Activated CD4-positive, alpha-beta memory T cell treated with anti-CD3 and anti-CD28 coated beads, Interleukin-2, amount 10 ng/mL, durations not matched to agents 7 days and 5 days (primary cell): ENCODE results near the gene FUT8. TPM values are rescaled to one million over a fixed set of nuclear protein-coding genes. Genes with fewer than 3 reads are reported as not detected.

Experiments
- CTCF ChIA-PET: fragments of 350-600 bp; sonication (Branson Sonifier 250); formaldehyde crosslinking; loops from one replicate; lab custom pipeline; 2021; ENCODE audit warnings: antibody characterized with exemption, inconsistent platforms; lab: Charles Lee
- POLR2A ChIA-PET: fragments of 350-600 bp; sonication (Branson Sonifier 250); formaldehyde crosslinking; loops from one replicate; lab custom pipeline; 2021; ENCODE audit warnings: antibody characterized with exemption; lab: Charles Lee
- DNase-seq: peaks from one replicate; pipeline ENCODE4 v3.0.0-alpha.2; 2020
- H3K27ac Mint-ChIP-seq: one replicate; pipeline ENCODE4 v1.8.0; 2021; ENCODE audit warnings: mild to moderate bottlenecking, mixed read lengths
- H3K27me3 Mint-ChIP-seq: one replicate; pipeline ENCODE4 v1.8.0; 2021; ENCODE audit warnings: mixed read lengths
- H3K36me3 Mint-ChIP-seq: one replicate; pipeline ENCODE4 v1.8.0; 2021; ENCODE audit warnings: low read depth, mixed read lengths
- H3K4me1 Mint-ChIP-seq: one replicate; pipeline ENCODE4 v1.8.0; 2021; ENCODE audit warnings: mixed read lengths
- H3K4me3 Mint-ChIP-seq: one replicate; pipeline ENCODE4 v1.8.0; 2021; ENCODE audit warnings: mild to moderate bottlenecking, mixed read lengths
- H3K9me3 Mint-ChIP-seq: one replicate; pipeline ENCODE4 v1.8.0; 2021; ENCODE audit warnings: mixed read lengths
- total RNA-seq, 2 experiments: library from RNA; stranded (reverse); gene quantifications; one replicate each; pipeline ENCODE4 v1.2.3, GENCODE V29; 2021

Gene FUT8
- total RNA-seq, 2 experiments from 2014 or later, result 85.0 to 85.5 TPM

- DNase-seq, result no peak
- CTCF ChIA-PET, result interaction anchor here (1.6 kb wide), 1 partner anchor 474 kb away, joined by 4 read pairs; no protein-coding TSS in a partner anchor
- Mint-ChIP-seq H3K4me1 (peaks cover 27% of the 10 kb centered on the region), H3K27ac (no peak overlapping the region), H3K27me3 (no peaks in the 10 kb centered on the region), H3K4me3 (no peak overlapping the region), H3K9me3 (no peaks in the 10 kb centered on the region), H3K36me3 (peaks cover 38% of the 10 kb centered on the region)
- POLR2A ChIA-PET, result interaction anchor here (0.8 kb wide), 1 partner anchor 42 kb away, joined by 3 read pairs; no protein-coding TSS in a partner anchor
Observed at GRCh38 chr14:65485516-65485915, 73.0 kb downstream of the FUT8 start.

GRCh38 chr14:65486863-65487262 lies 74.3 kb downstream of the FUT8 start:
- ChIA-PET CTCF (interaction anchor here (0.7 to 1.6 kb wide), 2 partner anchors 60 to 473 kb away, joined by 4 read pairs; no protein-coding TSS in a partner anchor), POLR2A (no interaction called here)
- no peak for DNase-seq
- no peak overlapping the region for H3K27ac Mint-ChIP-seq
- H3K4me1 Mint-ChIP-seq, result peaks cover 24% of the 10 kb centered on the region
- no peaks in the 10 kb centered on the region for H3K27me3 Mint-ChIP-seq
- H3K9me3 Mint-ChIP-seq, result no peaks in the 10 kb centered on the region
- H3K36me3 Mint-ChIP-seq, result peaks cover 40% of the 10 kb centered on the region
- H3K4me3 Mint-ChIP-seq, result no peak overlapping the region

- Mint-ChIP-seq H3K27ac (no peak overlapping the region), H3K4me1 (peaks cover 22% of the 10 kb centered on the region), H3K27me3 (no peaks in the 10 kb centered on the region), H3K36me3 (peaks cover 37% of the 10 kb centered on the region), H3K9me3 (no peaks in the 10 kb centered on the region), H3K4me3 (no peak overlapping the region)
- CTCF ChIA-PET, result interaction anchor here (0.6 kb wide), 1 partner anchor 238 kb away, joined by 4 read pairs; no protein-coding TSS in a partner anchor
- no peak for DNase-seq
- POLR2A ChIA-PET, result interaction anchor here (0.7 to 1.2 kb wide), 2 partner anchors 9 to 39 kb away, joined by 3 read pairs; no protein-coding TSS in a partner anchor
Observed at GRCh38 chr14:65487783-65488494, 75.4 kb downstream of the FUT8 start.

- no peak for DNase-seq
- POLR2A ChIA-PET, result no interaction called here
- Mint-ChIP-seq H3K9me3 (peaks cover 8% of the 10 kb centered on the region), H3K4me3 (no peak overlapping the region), H3K4me1 (peaks cover 14% of the 10 kb centered on the region), H3K27me3 (no peaks in the 10 kb centered on the region), H3K36me3 (peaks cover 38% of the 10 kb centered on the region), H3K27ac (no peak overlapping the region)
- CTCF ChIA-PET, result interaction anchor here (1.4 kb wide), 1 partner anchor 80 kb away, joined by 3 read pairs; no protein-coding TSS in a partner anchor
Observed at GRCh38 chr14:65491274-65491673, 78.7 kb downstream of the FUT8 start.

- H3K36me3 Mint-ChIP-seq, result peaks cover 46% of the 10 kb centered on the region
- CTCF ChIA-PET, result interaction anchor here (1.4 kb wide), 1 partner anchor 81 kb away, joined by 3 read pairs; no protein-coding TSS in a partner anchor
- peaks cover 13% of the 10 kb centered on the region for H3K9me3 Mint-ChIP-seq
- H3K27me3 Mint-ChIP-seq, result no peaks in the 10 kb centered on the region
- DNase-seq, result no peak
- POLR2A ChIA-PET, result no interaction called here
- no peak overlapping the region for H3K4me3 Mint-ChIP-seq
- H3K4me1 Mint-ChIP-seq, result peaks cover 18% of the 10 kb centered on the region
- H3K27ac Mint-ChIP-seq, result no peak overlapping the region
Observed at GRCh38 chr14:65492266-65492665, 79.7 kb downstream of the FUT8 start.

- H3K4me1 Mint-ChIP-seq, result peaks cover 24% of the 10 kb centered on the region
- CTCF ChIA-PET, result no interaction called here
- H3K9me3 Mint-ChIP-seq, result peaks cover 13% of the 10 kb centered on the region
- POLR2A ChIA-PET, result no interaction called here
- H3K27ac Mint-ChIP-seq, result no peak overlapping the region
- no peak for DNase-seq
- no peak overlapping the region for H3K4me3 Mint-ChIP-seq
- H3K36me3 Mint-ChIP-seq, result peaks cover 50% of the 10 kb centered on the region
- H3K27me3 Mint-ChIP-seq, result no peaks in the 10 kb centered on the region
Observed at GRCh38 chr14:65495196-65495595, 82.7 kb downstream of the FUT8 start.

- Mint-ChIP-seq H3K36me3 (peaks cover 48% of the 10 kb centered on the region), H3K27ac (no peak overlapping the region), H3K9me3 (peaks cover 13% of the 10 kb centered on the region), H3K4me1 (peaks cover 30% of the 10 kb centered on the region), H3K4me3 (no peak overlapping the region), H3K27me3 (no peaks in the 10 kb centered on the region)
- no peak for DNase-seq
- POLR2A ChIA-PET, result no interaction called here
- CTCF ChIA-PET, result no interaction called here
Observed at GRCh38 chr14:65496178-65496993, 83.9 kb downstream of the FUT8 start.

DNA sequence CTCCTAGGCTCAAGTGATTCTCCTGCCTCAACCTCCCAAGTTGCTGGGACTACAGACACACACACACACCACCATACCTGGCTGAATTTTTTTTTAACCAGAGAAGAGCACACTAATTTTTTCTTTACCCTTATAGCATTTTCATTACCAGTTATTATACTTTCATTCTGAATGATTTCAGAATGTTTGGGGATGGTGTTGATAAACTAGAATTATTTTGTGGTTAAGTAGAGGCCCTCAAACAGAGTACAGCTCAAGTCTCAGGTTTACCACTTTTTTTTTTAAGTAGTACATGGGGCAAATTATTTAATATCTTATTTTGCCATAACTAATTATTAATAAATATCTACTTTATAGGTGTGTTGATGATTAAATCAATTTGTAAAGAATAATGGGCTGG lies 86.6 kb downstream of the FUT8 start:
- POLR2A ChIA-PET, result no interaction called here
- CTCF ChIA-PET, result interaction anchor here (1.0 to 1.3 kb wide), 3 partner anchors 73 to 571 kb away, joined by 3 read pairs; no protein-coding TSS in a partner anchor
- peaks cover 36% of the 10 kb centered on the region for H3K4me1 Mint-ChIP-seq
- DNase-seq, result no peak
- H3K9me3 Mint-ChIP-seq, result peaks cover 13% of the 10 kb centered on the region
- no peak overlapping the region for H3K27ac Mint-ChIP-seq
- no peak overlapping the region for H3K4me3 Mint-ChIP-seq
- peaks cover 39% of the 10 kb centered on the region for H3K36me3 Mint-ChIP-seq
- H3K27me3 Mint-ChIP-seq, result no peaks in the 10 kb centered on the region

DNA sequence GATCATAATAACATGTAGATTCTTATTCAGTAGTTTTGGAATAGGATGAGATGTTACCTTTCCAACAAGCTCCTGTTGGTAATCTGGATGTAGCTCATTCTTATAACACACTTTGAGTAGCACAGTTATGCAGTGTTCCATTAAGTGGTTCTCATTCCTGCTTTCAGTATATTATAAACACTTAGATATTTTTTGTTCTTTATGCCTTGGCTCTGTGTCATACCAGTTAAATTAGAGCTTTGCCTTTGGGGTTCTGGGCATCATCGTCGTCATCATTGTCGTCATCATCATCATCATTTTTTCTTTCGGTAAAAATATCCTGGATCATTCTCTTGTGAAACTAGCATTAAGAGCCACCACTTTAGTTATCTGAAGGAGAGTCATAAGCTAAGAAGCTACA lies 87.5 kb downstream of the FUT8 start:
- ChIA-PET CTCF (interaction anchor here (1.0 to 1.3 kb wide), 3 partner anchors 72 to 570 kb away, joined by 3 read pairs; no protein-coding TSS in a partner anchor), POLR2A (interaction anchor here (1.0 kb wide), 1 partner anchor 87 kb away, joined by 3 read pairs; no protein-coding TSS in a partner anchor)
- no peak for DNase-seq
- peaks cover 36% of the 10 kb centered on the region for H3K4me1 Mint-ChIP-seq
- no peak overlapping the region for H3K4me3 Mint-ChIP-seq
- no peaks in the 10 kb centered on the region for H3K27me3 Mint-ChIP-seq
- H3K36me3 Mint-ChIP-seq, result peaks cover 39% of the 10 kb centered on the region
- H3K9me3 Mint-ChIP-seq, result peaks cover 13% of the 10 kb centered on the region
- H3K27ac Mint-ChIP-seq, result no peak overlapping the region

DNA sequence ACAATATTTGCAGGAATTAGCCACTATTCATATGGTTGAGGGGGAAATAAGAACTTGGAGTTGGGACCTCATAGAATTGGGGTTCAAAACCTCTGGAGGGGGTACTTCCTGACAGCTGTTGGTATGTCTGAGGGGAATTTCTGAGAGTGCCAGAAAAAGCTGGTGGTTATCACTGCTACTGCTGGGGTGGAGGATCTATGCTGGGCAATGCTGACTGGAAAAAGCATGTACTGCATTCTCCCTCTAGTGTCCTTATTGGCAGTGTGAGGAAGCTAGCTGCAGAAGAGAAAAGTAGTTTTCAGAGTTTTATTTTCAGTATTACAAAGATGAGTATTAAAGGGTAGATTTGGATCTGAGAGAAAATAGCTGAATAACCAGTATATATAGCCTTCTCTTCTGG lies 88.8 kb downstream of the FUT8 start:
- no peak overlapping the region for H3K27ac Mint-ChIP-seq
- no peaks in the 10 kb centered on the region for H3K27me3 Mint-ChIP-seq
- H3K9me3 Mint-ChIP-seq, result peaks cover 5% of the 10 kb centered on the region
- H3K36me3 Mint-ChIP-seq, result peaks cover 30% of the 10 kb centered on the region
- no peak overlapping the region for H3K4me3 Mint-ChIP-seq
- DNase-seq, result no peak
- peaks cover 32% of the 10 kb centered on the region for H3K4me1 Mint-ChIP-seq
- POLR2A ChIA-PET, result no interaction called here
- CTCF ChIA-PET, result interaction anchor here (1.7 kb wide), 1 partner anchor 12 kb away, joined by 5 read pairs; no protein-coding TSS in a partner anchor

DNA sequence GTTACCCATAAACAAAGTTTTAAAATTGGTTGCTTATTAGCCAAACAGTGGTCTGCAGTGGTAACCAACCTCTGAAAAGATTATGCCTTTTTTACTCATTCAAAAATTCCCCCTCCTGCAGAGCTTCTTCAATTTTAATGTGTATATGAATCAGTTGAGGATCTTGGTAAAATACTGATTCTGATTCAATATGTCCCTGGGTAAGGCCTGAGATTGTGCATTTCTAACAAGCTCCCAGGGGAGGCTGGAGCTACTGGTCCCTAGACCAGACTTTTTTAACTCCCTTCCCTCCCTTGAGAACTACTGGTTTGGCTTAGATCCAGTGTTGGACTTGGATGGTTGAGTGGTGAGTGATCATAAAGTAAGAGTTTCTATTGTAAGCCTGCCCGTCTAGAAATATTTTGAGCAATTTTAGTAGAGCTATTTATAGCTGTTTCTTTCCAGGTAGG lies 90.2 kb downstream of the FUT8 start:
- H3K4me1 Mint-ChIP-seq, result peaks cover 26% of the 10 kb centered on the region
- POLR2A ChIA-PET, result interaction anchor here (1.0 kb wide), 1 partner anchor 8 kb away, joined by 3 read pairs; no protein-coding TSS in a partner anchor
- peaks cover 31% of the 10 kb centered on the region for H3K36me3 Mint-ChIP-seq
- no peaks in the 10 kb centered on the region for H3K9me3 Mint-ChIP-seq
- no peak overlapping the region for H3K4me3 Mint-ChIP-seq
- CTCF ChIA-PET, result interaction anchor here (1.7 to 1.9 kb wide), 2 partner anchors 13 to 88 kb away, joined by 4 to 5 read pairs; no protein-coding TSS in a partner anchor
- no peak for DNase-seq
- no peak overlapping the region for H3K27ac Mint-ChIP-seq
- no peaks in the 10 kb centered on the region for H3K27me3 Mint-ChIP-seq

DNA sequence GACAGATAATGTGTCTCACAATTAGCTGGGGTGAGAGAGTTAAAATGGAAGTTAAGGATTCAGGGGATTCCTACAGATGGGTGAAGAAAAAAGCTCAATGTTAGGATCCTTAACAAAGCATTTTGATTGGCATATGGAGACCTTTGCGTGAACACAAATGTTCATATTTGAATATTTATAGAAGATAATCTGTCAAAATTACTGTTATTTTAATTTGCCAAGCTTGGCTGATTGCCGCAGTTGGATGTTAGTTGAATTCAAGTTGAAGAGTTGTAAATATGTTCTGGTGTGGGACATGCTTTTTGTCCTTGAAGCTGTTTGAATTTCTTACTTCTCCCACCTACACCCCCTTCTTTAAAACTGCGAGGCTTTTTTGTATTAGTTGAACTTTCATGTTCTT lies 91.2 kb downstream of the FUT8 start:
- CTCF ChIA-PET, result interaction anchor here (0.6 to 1.9 kb wide), 2 partner anchors 89 to 1948 kb away, joined by 3 to 4 read pairs; no protein-coding TSS in a partner anchor
- DNase-seq, result no peak
- POLR2A ChIA-PET, result interaction anchor here (0.8 kb wide), 1 partner anchor 21 kb away, joined by 3 read pairs; no protein-coding TSS in a partner anchor
- Mint-ChIP-seq H3K27ac (no peak overlapping the region), H3K4me3 (no peak overlapping the region), H3K27me3 (no peaks in the 10 kb centered on the region), H3K9me3 (peaks cover 2% of the 10 kb centered on the region), H3K4me1 (peaks cover 24% of the 10 kb centered on the region), H3K36me3 (peaks cover 29% of the 10 kb centered on the region)
